GM20000 (cell line): ENCODE data around the gene NDUFAF5.

Experiments used
- DNase-seq: peaks from one replicate; pipeline ENCODE4 v3.0.0; 2012; ENCODE audit warnings: low spot score
- TF ChIP-seq, protein P1 (sequence below): IDR thresholded peaks from 2 replicates; pipeline ENCODE4 v1.5.1; 2012; ENCODE audit warnings: mild to moderate bottlenecking, control low read depth; ENCODE audit errors: extremely low read depth, missing control alignments

The NDUFAF5 gene

DNA sequence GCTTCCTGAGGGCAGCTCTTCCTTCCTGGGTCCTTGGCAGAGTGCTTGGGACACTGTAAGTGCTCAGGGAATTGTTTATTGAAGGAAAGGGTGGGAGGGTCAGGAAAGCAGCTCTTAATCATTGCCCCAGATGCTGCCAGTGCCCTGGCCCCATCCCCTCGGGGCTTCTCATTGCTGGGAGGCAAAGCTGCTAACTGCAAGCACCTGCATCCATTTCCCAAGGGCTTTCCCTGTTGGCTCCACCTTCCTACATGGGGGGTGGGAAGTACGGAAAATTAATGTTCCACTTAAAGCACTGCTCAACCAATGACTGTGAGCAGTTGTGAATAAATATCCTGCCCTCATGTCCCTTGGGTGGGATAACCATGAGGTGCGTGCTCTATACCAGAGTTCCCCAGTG, 56.4 kb downstream of the NDUFAF5 start:
- TF ChIP-seq, protein P1, sequence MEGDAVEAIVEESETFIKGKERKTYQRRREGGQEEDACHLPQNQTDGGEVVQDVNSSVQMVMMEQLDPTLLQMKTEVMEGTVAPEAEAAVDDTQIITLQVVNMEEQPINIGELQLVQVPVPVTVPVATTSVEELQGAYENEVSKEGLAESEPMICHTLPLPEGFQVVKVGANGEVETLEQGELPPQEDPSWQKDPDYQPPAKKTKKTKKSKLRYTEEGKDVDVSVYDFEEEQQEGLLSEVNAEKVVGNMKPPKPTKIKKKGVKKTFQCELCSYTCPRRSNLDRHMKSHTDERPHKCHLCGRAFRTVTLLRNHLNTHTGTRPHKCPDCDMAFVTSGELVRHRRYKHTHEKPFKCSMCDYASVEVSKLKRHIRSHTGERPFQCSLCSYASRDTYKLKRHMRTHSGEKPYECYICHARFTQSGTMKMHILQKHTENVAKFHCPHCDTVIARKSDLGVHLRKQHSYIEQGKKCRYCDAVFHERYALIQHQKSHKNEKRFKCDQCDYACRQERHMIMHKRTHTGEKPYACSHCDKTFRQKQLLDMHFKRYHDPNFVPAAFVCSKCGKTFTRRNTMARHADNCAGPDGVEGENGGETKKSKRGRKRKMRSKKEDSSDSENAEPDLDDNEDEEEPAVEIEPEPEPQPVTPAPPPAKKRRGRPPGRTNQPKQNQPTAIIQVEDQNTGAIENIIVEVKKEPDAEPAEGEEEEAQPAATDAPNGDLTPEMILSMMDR: no peak
- no peak for DNase-seq

DNA sequence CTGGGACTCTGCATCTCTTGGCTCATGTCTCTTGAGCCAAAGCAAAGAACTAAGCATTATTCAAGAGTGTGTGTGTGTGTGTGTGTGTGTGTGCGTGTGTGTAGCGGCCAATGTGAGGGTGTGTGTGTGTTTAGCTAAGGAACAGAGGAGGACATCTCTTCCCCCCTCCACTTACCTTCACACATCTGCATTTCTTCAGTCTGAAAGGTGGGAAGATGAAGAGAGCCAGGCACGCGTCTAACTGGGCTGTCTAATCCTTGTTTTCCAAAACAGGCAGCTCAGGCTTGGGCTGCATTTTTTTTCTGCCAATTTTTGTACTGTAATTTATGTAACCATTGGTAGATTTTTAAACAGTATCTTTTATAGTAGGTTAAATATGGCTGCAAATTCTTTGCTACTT, 59.5 kb downstream of the NDUFAF5 start:
- TF ChIP-seq, protein P1: no peak
- no peak for DNase-seq

DNA sequence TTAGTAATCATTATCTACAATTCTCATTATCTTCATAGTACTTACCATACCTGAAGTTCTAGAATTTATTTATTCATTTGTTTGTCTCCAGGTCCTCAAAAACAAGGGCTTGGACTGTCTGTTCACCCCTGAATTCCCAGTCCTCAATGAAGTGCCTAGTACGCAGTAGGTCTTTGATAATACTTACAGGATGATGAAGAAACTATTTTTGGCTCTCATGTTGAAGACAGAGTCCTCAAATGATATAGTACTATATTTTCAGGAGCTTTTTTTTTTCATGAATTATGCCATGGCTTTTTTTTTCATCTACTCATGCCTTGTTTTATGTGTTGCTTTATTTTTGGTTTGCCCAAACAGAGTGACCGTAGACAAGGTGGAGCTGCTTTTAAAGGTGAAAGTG, 66.5 kb downstream of the NDUFAF5 start:
- TF ChIP-seq, protein P1: no peak

DNA sequence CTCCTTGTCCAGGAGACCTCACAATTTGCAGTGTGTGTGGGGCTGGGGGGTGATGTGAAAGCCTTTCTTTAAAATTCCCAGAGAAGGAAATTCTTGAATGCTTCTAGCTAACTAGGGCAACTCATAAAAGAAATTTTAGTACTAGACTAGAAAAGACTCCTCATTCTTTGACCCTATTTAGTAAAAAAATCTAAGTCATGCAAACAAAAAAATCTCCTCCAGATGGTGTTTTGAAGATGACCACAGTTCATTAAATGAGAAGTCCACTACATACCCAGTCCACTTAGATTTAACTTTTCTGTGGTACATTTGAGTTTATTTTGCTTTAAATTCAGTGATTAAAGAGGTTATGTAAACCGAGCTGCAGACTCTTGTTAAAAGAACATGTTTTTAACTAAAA, 67.5 kb downstream of the NDUFAF5 start:
- no peak for DNase-seq
- TF ChIP-seq, protein P1: no peak

More for the DNA sequence above, 66.5 kb downstream of the NDUFAF5 start:
- DNase-seq: no peak

DNA sequence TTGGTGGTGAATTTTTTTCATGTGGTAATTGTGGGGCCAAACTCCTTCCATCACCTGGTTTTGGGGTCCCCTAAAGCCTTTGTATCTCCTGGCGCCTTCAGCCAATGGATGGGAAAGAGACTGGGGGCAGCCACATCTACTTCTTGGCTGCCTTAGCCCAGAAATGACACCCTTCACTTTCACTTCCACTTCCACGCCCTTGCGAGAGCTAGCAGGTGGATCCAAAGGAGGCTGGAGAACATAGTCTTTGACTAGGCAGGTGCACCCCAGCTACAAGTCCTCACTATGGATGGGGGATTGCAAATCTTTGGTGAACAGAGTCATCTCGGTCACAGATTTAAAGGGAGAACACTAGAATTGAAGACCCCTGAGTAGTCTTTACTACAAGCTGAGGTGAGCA, 70.8 kb downstream of the NDUFAF5 start:
- DNase-seq: no peak
- TF ChIP-seq, protein P1: no peak

DNA sequence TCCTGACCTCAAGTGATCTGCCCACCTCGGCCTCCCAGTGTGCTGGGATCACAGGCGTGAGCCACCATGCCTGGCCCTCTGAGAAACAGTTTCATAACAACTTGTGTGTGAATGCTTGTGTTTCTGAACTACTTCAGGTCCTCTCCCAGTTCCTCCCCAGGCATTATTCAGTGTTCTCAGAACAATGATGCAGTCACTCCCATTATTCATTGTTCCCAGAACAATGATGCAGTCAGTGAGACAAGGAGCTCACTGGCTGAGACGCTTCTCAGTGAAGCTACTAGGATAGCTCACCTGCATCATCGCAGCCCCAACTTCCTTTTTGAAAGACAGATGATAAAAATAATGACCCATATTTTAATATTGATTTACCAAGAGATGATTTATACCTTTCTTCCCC, 71.5 kb downstream of the NDUFAF5 start:
- TF ChIP-seq, protein P1: no peak
- DNase-seq: no peak

DNA sequence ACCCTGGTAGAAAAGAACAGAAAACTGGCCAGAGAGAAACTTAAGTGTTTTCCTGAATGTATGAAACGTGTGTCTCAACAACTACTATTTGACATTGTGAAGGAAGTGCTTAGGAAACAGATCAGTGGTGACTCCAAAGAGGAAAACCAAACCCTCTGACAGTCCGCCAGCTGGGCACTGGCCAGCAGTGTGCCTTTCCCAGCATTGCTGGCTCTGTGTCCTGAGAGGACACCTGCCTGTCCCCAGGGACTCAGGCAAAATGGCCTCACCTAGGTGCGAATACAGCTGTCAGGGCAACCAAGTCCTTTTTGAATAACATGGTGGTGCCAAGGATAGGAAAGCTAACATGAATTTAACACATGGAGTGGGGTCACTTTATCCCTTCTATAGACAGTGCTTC, 72.5 kb downstream of the NDUFAF5 start:
- TF ChIP-seq, protein P1: no peak
- DNase-seq: no peak
